Endothelial cell of umbilical vein (primary cell): Measurements from ENCODE around the gene MAP1LC3C. TPM values are rescaled to one million over a fixed set of nuclear protein-coding genes. Genes with fewer than 3 reads are reported as not detected.

Experiments used
- BruUV-seq: library from RNA; stranded (reverse); fragments of 400-500 nt; replicated peaks from 2 replicates; lab custom pipeline; 2021; lab: Mats Ljungman, UMichigan
- CTCF ChIA-PET: fragments of 300-600, 350-600 bp; sonication (Branson Sonifier 250); formaldehyde crosslinking; loops from one replicate; lab custom pipeline; 2021; ENCODE audit warnings: antibody characterized with exemption, inconsistent platforms; lab: Charles Lee
- POLR2A ChIA-PET: fragments of 300-600, 350-600 bp; sonication (Branson Sonifier 250); formaldehyde crosslinking; loops from one replicate; lab custom pipeline; 2021; ENCODE audit warnings: antibody characterized with exemption, inconsistent platforms; lab: Charles Lee
- DNase-seq: peaks from one replicate; pipeline ENCODE4 v3.0.0-alpha.2; 2011; ENCODE audit warnings: low read depth, low spot score
- FAIRE-seq: peaks from 2 replicates; lab custom pipeline; 2011; peaks lifted over from hg19 to GRCh38; lab: Jason Lieb, UNC
- H2AFZ ChIP-seq: 2 replicates; pipeline ENCODE4 v1.6.0; 2012; ENCODE audit warnings: low read depth, low read length, control low read depth, inconsistent platforms
- H3K27ac ChIP-seq: 2 replicates; pipeline ENCODE4 v1.5.1; 2011; ENCODE audit warnings: low read depth, mild to moderate bottlenecking, control low read depth, low read length, moderate library complexity; ENCODE audit not compliant: insufficient read depth
- H3K27me3 ChIP-seq, 2 experiments: 2 replicates each; pipeline versions ENCODE4 v1.6.0 to v1.6.1; 2011; ENCODE audit warnings: low read length in 2 of 2, mixed read lengths in 1 of 2; ENCODE audit not compliant: control insufficient read depth in 2 of 2, insufficient read depth in 2 of 2
- H3K36me3 ChIP-seq, 2 experiments: 2 replicates in 1 of 2; 3 replicates in 1 of 2; pipeline ENCODE4 v1.5.1; 2011; ENCODE audit warnings: low read length in 2 of 2, mild to moderate bottlenecking in 1 of 2, moderate library complexity in 1 of 2; ENCODE audit not compliant: control insufficient read depth in 2 of 2, insufficient read depth in 2 of 2; ENCODE audit errors: extremely low read depth in 1 of 2
- H3K4me1 ChIP-seq: 3 replicates; pipeline ENCODE4 v1.5.1; 2011; ENCODE audit warnings: mild to moderate bottlenecking, low read length; ENCODE audit not compliant: control insufficient read depth, insufficient read depth; ENCODE audit errors: extremely low read depth
- H3K4me2 ChIP-seq: 2 replicates; pipeline ENCODE4 v1.6.1; 2011; ENCODE audit warnings: low read length, control low read depth, mixed read lengths; ENCODE audit not compliant: insufficient read depth
- H3K4me3 ChIP-seq, 3 experiments: fragments of 200-600 bp in 1 of 3; sonication (generic), shearing (Covaris generic) in 1 of 3; replicated peaks in 1 of 3; 2 replicates each; pipeline ENCODE4 v1.5.1; 2011 to 2016; ENCODE audit warnings: control low read depth in 3 of 3, low read length in 3 of 3, mild to moderate bottlenecking in 2 of 3, inconsistent platforms in 1 of 3, low read depth in 1 of 3, moderate library complexity in 1 of 3; ENCODE audit not compliant: insufficient read depth in 1 of 3
- H3K79me2 ChIP-seq: 2 replicates; pipeline ENCODE4 v1.6.0; 2012; ENCODE audit warnings: low read length, inconsistent platforms; ENCODE audit not compliant: control insufficient read depth, insufficient read depth
- H3K9ac ChIP-seq: replicated peaks from 2 replicates; pipeline ENCODE3; 2011; ENCODE audit warnings: low read length, control low read depth; ENCODE audit not compliant: insufficient read depth; ENCODE audit errors: extremely low read depth
- H3K9me1 ChIP-seq: replicated peaks from 3 replicates; pipeline ENCODE4 v1.6.0; 2011; ENCODE audit warnings: mild to moderate bottlenecking, low read length; ENCODE audit not compliant: control insufficient read depth, insufficient read depth; ENCODE audit errors: extremely low read depth
- H3K9me3 ChIP-seq: replicated peaks from 2 replicates; pipeline ENCODE4 v1.5.1; 2012; ENCODE audit warnings: low read length, inconsistent platforms; ENCODE audit not compliant: control insufficient read depth, insufficient read depth
- H4K20me1 ChIP-seq: replicated peaks from 2 replicates; pipeline ENCODE3; 2011; ENCODE audit warnings: mild to moderate bottlenecking, low read length; ENCODE audit not compliant: control insufficient read depth, insufficient read depth; ENCODE audit errors: extremely low read depth
- CTCF ChIP-seq, 2 donors: IDR thresholded peaks; 1 replicate in 1 of 2; 2 replicates in 1 of 2; pipeline ENCODE4 v1.5.1; 2011; ENCODE audit warnings: low read length in 2 of 2, mild to moderate bottlenecking in 2 of 2, moderate library complexity in 2 of 2, control low read depth in 1 of 2, inconsistent platforms in 1 of 2, low read depth in 1 of 2; ENCODE audit not compliant: insufficient read depth in 1 of 2; ENCODE audit errors: extremely low read depth in 1 of 2
- EZH2 ChIP-seq: IDR thresholded peaks from 2 replicates; pipeline ENCODE4 v1.6.1; 2012; ENCODE audit warnings: borderline replicate concordance, low read depth, mild to moderate bottlenecking, moderate library complexity, low read length, inconsistent platforms; ENCODE audit not compliant: severe bottlenecking
- FOS ChIP-seq: IDR thresholded peaks from 2 replicates; pipeline ENCODE4 v1.6.1; 2011; ENCODE audit warnings: mild to moderate bottlenecking, low read length, moderate library complexity, borderline replicate concordance; ENCODE audit not compliant: insufficient read depth
- GATA2 ChIP-seq: IDR thresholded peaks from 2 replicates; pipeline ENCODE4 v1.7.0; 2011; ENCODE audit warnings: low read depth, mild to moderate bottlenecking, moderate library complexity, mixed read lengths, low read length; ENCODE audit not compliant: insufficient read length, insufficient read depth
- JUN ChIP-seq: IDR thresholded peaks from 2 replicates; pipeline ENCODE4 v1.6.1; 2011; ENCODE audit warnings: borderline replicate concordance, low read depth; ENCODE audit not compliant: insufficient read length, insufficient read depth
- MAX ChIP-seq: IDR thresholded peaks from 2 replicates; pipeline ENCODE4 v1.6.1; 2011; ENCODE audit not compliant: insufficient read depth, insufficient read length
- MYC ChIP-seq: IDR thresholded peaks from one replicate; pipeline ENCODE4 v1.6.1; 2011; ENCODE audit warnings: mild to moderate bottlenecking, low read depth, low read length
- POLR2A ChIP-seq: IDR thresholded peaks from 2 replicates; pipeline ENCODE4 v1.6.1; 2012; ENCODE audit warnings: low read depth, mild to moderate bottlenecking, control low read depth, low read length
- POLR2AphosphoS5 ChIP-seq: IDR thresholded peaks from 2 replicates; pipeline ENCODE4 v1.6.1; 2012; ENCODE audit warnings: low read depth, mild to moderate bottlenecking, control low read depth, low read length, moderate library complexity; ENCODE audit not compliant: insufficient read depth
- dilution Hi-C: fragments of 300-500 bp; cut with MboI; formaldehyde crosslinking; loops from one replicate; pipeline ENCODE4 v1.15.0; 2019; ENCODE audit warnings: low sequenced_read_pairs; ENCODE audit not compliant: extremely low pct_ligation_motif_present
- intact Hi-C: fragments of 100-400 bp; cut with micrococcal nuclease; formaldehyde crosslinking; loops from one replicate; pipeline ENCODE4 v1.10.0; 2022
- polyA plus RNA-seq, 4 experiments: library from polyadenylated mRNA; depleted of rRNA in 3 of 4; stranded (reverse) in 3 of 4; unstranded in 1 of 4; fragments of >200 nt; gene quantifications; 2 replicates each; pipeline versions ENCODE4 v1.2.1 to v1.2.3, GENCODE V29; 2011 to 2012; ENCODE audit warnings: missing spikeins in 1 of 4
- total RNA-seq: library from RNA; stranded (reverse); gene quantifications from 2 replicates; pipeline ENCODE4 v1.2.3, GENCODE V29; 2021

The MAP1LC3C gene
- total and polyA plus RNA-seq, 2 donors (not counting 3 experiments of a cell fraction or from before 2014, with no cell fraction given) = not detected

- H3K27me3 ChIP-seq = no peaks in the 10 kb centered on the region
- TF ChIP-seq MYC (no peak), GATA2 (no peak), EZH2 (no peak), POLR2AphosphoS5 (no peak), MAX (no peak), FOS (no peak), POLR2A (no peak), CTCF (IDR thresholded peaks at IDR 0.05; ENCODE audit: extremely low read depth in 1 of 2, insufficient read depth in 1 of 2, low read depth in 1 of 2, low read length in 2 of 2) (no peak), JUN (no peak)
- H3K4me3 ChIP-seq = no peak overlapping the region
- H3K9me1 ChIP-seq = no peaks in the 10 kb centered on the region
- FAIRE-seq (no peak), DNase-seq (no peak)
- BruUV-seq = no TSS peak
- H3K4me1 ChIP-seq = no peaks in the 10 kb centered on the region
- H3K4me2 ChIP-seq = no peak overlapping the region
- H3K36me3 ChIP-seq = no peaks in the 10 kb centered on the region
- ChIA-PET CTCF (no interaction called here), POLR2A (no interaction called here)
- intact Hi-C loops (no loop called here), dilution Hi-C loops (no loop called here)
- no peaks in the 10 kb centered on the region for H4K20me1 ChIP-seq
- H3K9me3 ChIP-seq = no peaks in the 10 kb centered on the region
- no peaks in the 10 kb centered on the region for H3K79me2 ChIP-seq
- no peak overlapping the region for H3K9ac ChIP-seq
- no peak overlapping the region for H2AFZ ChIP-seq
- no peak overlapping the region for H3K27ac ChIP-seq
Observed at GRCh38 chr1:241979071-241979470, 19.8 kb downstream of the MAP1LC3C start.
